HepG2 (cell line): ENCODE results near the gene F12. TPM values are rescaled to one million over a fixed set of nuclear protein-coding genes. Genes with fewer than 3 reads are reported as not detected.

Experiments
- BCL6 ChIP-seq: IDR thresholded peaks from 2 replicates; pipeline ENCODE4 v1.6.1; 2016; ENCODE audit warnings: missing genetic modification reagents, missing compliant biosample characterization
- BHLHE40 ChIP-seq: IDR thresholded peaks from 2 replicates; pipeline ENCODE4 v1.6.1; 2011; ENCODE audit warnings: low read length, improper control_type of control experiment
- HCFC1 ChIP-seq: fragments of 150-350 bp; IDR thresholded peaks from 2 replicates; pipeline ENCODE4 v1.6.1; 2014; ENCODE audit warnings: low read depth, low read length
- IRF2 ChIP-seq: IDR thresholded peaks from 2 replicates; pipeline ENCODE4 v1.6.1; 2018; ENCODE audit warnings: missing genetic modification reagents, missing compliant biosample characterization
- KLF6 ChIP-seq: IDR thresholded peaks from 2 replicates; pipeline ENCODE4 v1.8.0; 2016; ENCODE audit warnings: missing biosample characterization, missing genetic modification reagents
- KMT2A ChIP-seq: sonication (generic); formaldehyde crosslinking; IDR thresholded peaks from 2 replicates; pipeline ENCODE4 v1.4.0; 2020; ENCODE audit warnings: missing genetic modification reagents
- MTF2 ChIP-seq: sonication (generic); formaldehyde crosslinking; IDR thresholded peaks from 2 replicates; pipeline ENCODE4 v1.5.0; 2020; ENCODE audit warnings: missing genetic modification reagents, borderline replicate concordance
- PCBP2 ChIP-seq: fragments of 200-400 bp; formaldehyde crosslinking; optimal IDR thresholded peaks from 2 replicates; pipeline ENCODE3; 2018; ENCODE audit warnings: low read length, low read depth; ENCODE audit not compliant: poor library complexity, severe bottlenecking
- POLR2AphosphoS5 ChIP-seq: IDR thresholded peaks from 2 replicates; pipeline ENCODE4 v1.6.1; 2012; ENCODE audit warnings: low read depth, low read length
- PPARG ChIP-seq: conservative IDR thresholded peaks from 2 replicates; pipeline ENCODE4 v1.6.1; 2016; ENCODE audit warnings: missing biosample characterization, missing genetic modification reagents
- PRMT3 ChIP-seq: sonication (generic); formaldehyde crosslinking; IDR thresholded peaks from 2 replicates; pipeline ENCODE4 v1.8.1; 2022; ENCODE audit warnings: low read depth, mild to moderate bottlenecking, moderate library complexity, missing genetic modification reagents, borderline replicate concordance
- RXRB ChIP-seq: IDR thresholded peaks from 2 replicates; pipeline ENCODE4 v1.6.1; 2016; ENCODE audit warnings: borderline replicate concordance, missing genetic modification reagents, missing compliant biosample characterization
- SOX6 ChIP-seq, 2 experiments: fragments of 450-650 bp in 1 of 2; sonication (generic) in 1 of 2; formaldehyde crosslinking in 1 of 2; IDR thresholded peaks; 2 replicates each; pipeline versions ENCODE4 v1.4.0 to v1.6.1; 2017 to 2020; ENCODE audit warnings: antibody characterized with exemption in 1 of 2, mild to moderate bottlenecking in 1 of 2, missing genetic modification reagents in 1 of 2
- SP4 ChIP-seq: sonication (generic); formaldehyde crosslinking; IDR thresholded peaks from 2 replicates; pipeline ENCODE4 v1.8.1; 2023; ENCODE audit warnings: mild to moderate bottlenecking, missing genetic modification reagents
- SP5 ChIP-seq: IDR thresholded peaks from 2 replicates; pipeline ENCODE4 v1.6.1; 2016; ENCODE audit warnings: low read depth, borderline replicate concordance
- YEATS2 ChIP-seq: sonication (generic); formaldehyde crosslinking; IDR thresholded peaks from 2 replicates; pipeline ENCODE4 v1.4.0; 2020; ENCODE audit warnings: missing genetic modification reagents, borderline replicate concordance
- ZFX ChIP-seq: sonication (generic); formaldehyde crosslinking; IDR thresholded peaks from 2 replicates; pipeline ENCODE4 v1.4.0; 2020; ENCODE audit warnings: mild to moderate bottlenecking, low read depth, missing genetic modification reagents, moderate library complexity
- ZKSCAN1 ChIP-seq: fragments of 150-350 bp; IDR thresholded peaks from 2 replicates; pipeline ENCODE4 v1.6.1; 2014; ENCODE audit warnings: low read length
- ZNF451 ChIP-seq: sonication (generic); formaldehyde crosslinking; IDR thresholded peaks from 2 replicates; pipeline ENCODE4 v1.5.0; 2020; ENCODE audit warnings: mild to moderate bottlenecking, missing genetic modification reagents
- ZNF558 ChIP-seq: sonication (generic); formaldehyde crosslinking; IDR thresholded peaks from 2 replicates; pipeline ENCODE4 v1.9.0; 2022; ENCODE audit warnings: mild to moderate bottlenecking, missing genetic modification reagents, borderline replicate concordance
- ZNF589 ChIP-seq: sonication (generic); formaldehyde crosslinking; conservative IDR thresholded peaks from 2 replicates; pipeline ENCODE4 v1.8.0; 2022; ENCODE audit warnings: mild to moderate bottlenecking, moderate library complexity, missing genetic modification reagents
- ZNF713 ChIP-seq: sonication (generic); formaldehyde crosslinking; IDR thresholded peaks from 2 replicates; pipeline ENCODE4 v1.4.0; 2020; ENCODE audit warnings: mild to moderate bottlenecking, missing genetic modification reagents
- polyA plus RNA-seq, 8 experiments: library from polyadenylated mRNA; depleted of rRNA in 3 of 8; stranded (reverse) in 7 of 8; unstranded in 1 of 8; fragments of >200 nt; fragmentation: Illumina TruSeq in 4 of 8; extraction: Trizol in 4 of 8; gene quantifications; 2 replicates each; pipeline versions ENCODE4 v1.2.1 to v1.2.3, GENCODE V29; 2011 to 2016; ENCODE audit warnings: low read depth in 4 of 8, missing spikeins in 1 of 8, mixed read lengths in 1 of 8; ENCODE audit not compliant: insufficient read depth in 1 of 8
- total RNA-seq, 5 experiments: library from RNA; depleted of rRNA; stranded (reverse); fragments of >200 nt; fragmentation: Illumina TruSeq; extraction: Trizol; gene quantifications; 2 replicates each; pipeline ENCODE4 v1.2.3, GENCODE V29; 2016; ENCODE audit warnings: low read depth in 1 of 5
- TF ChIP-seq, protein P1 (sequence below): sonication (generic); formaldehyde crosslinking; IDR thresholded peaks from 2 replicates; pipeline ENCODE4 v1.5.1; 2020; ENCODE audit warnings: mild to moderate bottlenecking, missing genetic modification reagents, borderline replicate concordance
- TF ChIP-seq, protein P2 (sequence below): IDR thresholded peaks from 2 replicates; pipeline ENCODE4 v1.4.0; 2020; ENCODE audit warnings: mild to moderate bottlenecking, missing genetic modification reagents
- TF ChIP-seq, protein P3 (sequence below): sonication (generic); formaldehyde crosslinking; IDR thresholded peaks from 2 replicates; pipeline ENCODE4 v1.4.0; 2020; ENCODE audit warnings: missing genetic modification reagents

F12 gene
- total and polyA plus RNA-seq, 2 of the 13 experiments (the other 11 are each of a cell fraction or from before 2014, with no cell fraction given): 2.5 to 3.0 TPM

DNA sequence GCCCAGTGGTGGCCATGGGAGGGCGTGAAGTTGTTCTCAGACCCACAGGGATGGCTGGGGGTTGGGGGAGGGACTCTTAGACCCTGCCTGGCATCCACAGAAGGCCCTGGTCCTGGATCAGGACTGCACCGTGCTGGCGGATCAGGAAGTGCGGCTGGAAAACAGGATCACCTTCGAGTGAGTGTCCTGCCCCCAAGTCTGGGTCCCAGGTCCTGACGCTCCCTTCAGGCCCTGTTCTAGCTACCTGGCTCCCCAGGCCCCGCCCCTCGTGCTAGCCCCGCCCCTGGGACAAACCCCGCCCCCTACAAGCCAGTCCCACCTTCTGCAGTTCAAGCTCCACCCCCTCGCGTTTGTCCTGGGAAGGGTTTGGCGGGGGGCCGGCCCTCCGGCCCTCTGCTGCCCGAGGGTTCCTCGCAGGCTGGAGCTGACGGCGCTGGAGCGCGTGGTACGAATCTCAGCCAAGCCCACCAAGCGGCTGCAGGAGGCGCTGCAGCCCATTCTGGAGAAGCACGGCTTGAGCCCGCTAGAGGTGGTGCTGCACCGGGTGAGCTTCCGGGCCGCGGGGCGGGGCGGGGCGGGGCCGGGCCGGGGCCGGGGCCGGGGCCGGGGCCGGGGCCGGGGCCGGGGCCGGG is 38.8 kb downstream of the F12 start (continued):
- TF ChIP-seq, protein P1, sequence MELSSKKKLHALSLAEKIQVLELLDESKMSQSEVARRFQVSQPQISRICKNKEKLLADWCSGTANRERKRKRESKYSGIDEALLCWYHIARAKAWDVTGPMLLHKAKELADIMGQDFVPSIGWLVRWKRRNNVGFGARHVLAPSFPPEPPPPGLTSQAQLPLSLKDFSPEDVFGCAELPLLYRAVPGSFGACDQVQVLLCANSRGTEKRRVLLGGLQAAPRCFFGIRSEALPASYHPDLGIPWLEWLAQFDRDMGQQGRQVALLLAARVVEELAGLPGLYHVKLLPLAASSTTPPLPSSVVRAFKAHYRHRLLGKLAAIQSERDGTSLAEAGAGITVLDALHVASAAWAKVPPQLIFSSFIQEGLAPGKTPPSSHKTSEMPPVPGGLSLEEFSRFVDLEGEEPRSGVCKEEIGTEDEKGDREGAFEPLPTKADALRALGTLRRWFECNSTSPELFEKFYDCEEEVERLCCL: no peak
- TF ChIP-seq BHLHE40 (peak; percentile 17; the same call in 1 of the 2 replicates), ZNF451 (CRISPR knock-in tag) (0 out of 2 replicates have a peak, but pooled peaks have one; percentile 84), KMT2A (peak; percentile 47; the same call in 1 of the 2 replicates), SP4 (CRISPR knock-in tag) (peak; percentile 59), KLF6 (peak; percentile 52; the same call in 1 of the 2 replicates), POLR2AphosphoS5 (peak; percentile 10), BCL6 (CRISPR knock-in tag) (peak; percentile 50; the same call in 1 of the 2 replicates), IRF2 (CRISPR knock-in tag) (peak; percentile 69; the same call in 1 of the 2 replicates), ZNF713 (CRISPR knock-in tag) (no peak), HCFC1 (no peak), YEATS2 (no peak), RXRB (CRISPR knock-in tag) (peak; percentile 56), PCBP2 (no peak), SP5 (CRISPR knock-in tag) (peak; percentile 35), MTF2 (no peak; the same call in 1 of the 2 replicates), ZKSCAN1 (no peak), PPARG (CRISPR knock-in tag) (peak; percentile 38; the same call in 1 of the 2 replicates), ZFX (peak; percentile 72; the same call in 1 of the 2 replicates), ZNF558 (no peak), PRMT3 (CRISPR knock-in tag) (no peak), SOX6 (IDR thresholded peaks at IDR 0.05) (no peak), SOX6 (CRISPR knock-in tag; IDR thresholded peaks at IDR 0.05) (peak; percentile 11; the same call in 1 of the 2 replicates), ZNF589 (CRISPR knock-in tag) (no peak)
- TF ChIP-seq, protein P2, sequence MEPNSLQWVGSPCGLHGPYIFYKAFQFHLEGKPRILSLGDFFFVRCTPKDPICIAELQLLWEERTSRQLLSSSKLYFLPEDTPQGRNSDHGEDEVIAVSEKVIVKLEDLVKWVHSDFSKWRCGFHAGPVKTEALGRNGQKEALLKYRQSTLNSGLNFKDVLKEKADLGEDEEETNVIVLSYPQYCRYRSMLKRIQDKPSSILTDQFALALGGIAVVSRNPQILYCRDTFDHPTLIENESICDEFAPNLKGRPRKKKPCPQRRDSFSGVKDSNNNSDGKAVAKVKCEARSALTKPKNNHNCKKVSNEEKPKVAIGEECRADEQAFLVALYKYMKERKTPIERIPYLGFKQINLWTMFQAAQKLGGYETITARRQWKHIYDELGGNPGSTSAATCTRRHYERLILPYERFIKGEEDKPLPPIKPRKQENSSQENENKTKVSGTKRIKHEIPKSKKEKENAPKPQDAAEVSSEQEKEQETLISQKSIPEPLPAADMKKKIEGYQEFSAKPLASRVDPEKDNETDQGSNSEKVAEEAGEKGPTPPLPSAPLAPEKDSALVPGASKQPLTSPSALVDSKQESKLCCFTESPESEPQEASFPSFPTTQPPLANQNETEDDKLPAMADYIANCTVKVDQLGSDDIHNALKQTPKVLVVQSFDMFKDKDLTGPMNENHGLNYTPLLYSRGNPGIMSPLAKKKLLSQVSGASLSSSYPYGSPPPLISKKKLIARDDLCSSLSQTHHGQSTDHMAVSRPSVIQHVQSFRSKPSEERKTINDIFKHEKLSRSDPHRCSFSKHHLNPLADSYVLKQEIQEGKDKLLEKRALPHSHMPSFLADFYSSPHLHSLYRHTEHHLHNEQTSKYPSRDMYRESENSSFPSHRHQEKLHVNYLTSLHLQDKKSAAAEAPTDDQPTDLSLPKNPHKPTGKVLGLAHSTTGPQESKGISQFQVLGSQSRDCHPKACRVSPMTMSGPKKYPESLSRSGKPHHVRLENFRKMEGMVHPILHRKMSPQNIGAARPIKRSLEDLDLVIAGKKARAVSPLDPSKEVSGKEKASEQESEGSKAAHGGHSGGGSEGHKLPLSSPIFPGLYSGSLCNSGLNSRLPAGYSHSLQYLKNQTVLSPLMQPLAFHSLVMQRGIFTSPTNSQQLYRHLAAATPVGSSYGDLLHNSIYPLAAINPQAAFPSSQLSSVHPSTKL (CRISPR knock-in tag): peak; percentile 58
- TF ChIP-seq, protein P3, sequence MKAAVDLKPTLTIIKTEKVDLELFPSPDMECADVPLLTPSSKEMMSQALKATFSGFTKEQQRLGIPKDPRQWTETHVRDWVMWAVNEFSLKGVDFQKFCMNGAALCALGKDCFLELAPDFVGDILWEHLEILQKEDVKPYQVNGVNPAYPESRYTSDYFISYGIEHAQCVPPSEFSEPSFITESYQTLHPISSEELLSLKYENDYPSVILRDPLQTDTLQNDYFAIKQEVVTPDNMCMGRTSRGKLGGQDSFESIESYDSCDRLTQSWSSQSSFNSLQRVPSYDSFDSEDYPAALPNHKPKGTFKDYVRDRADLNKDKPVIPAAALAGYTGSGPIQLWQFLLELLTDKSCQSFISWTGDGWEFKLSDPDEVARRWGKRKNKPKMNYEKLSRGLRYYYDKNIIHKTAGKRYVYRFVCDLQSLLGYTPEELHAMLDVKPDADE (CRISPR knock-in tag): 0 out of 2 replicates have a peak, but pooled peaks have one; percentile 24
